K562 (cell line): ENCODE results near the gene EXT2. TPM values are rescaled to one million over a fixed set of nuclear protein-coding genes. Genes with fewer than 3 reads are reported as not detected.

Experiments used
- polyA plus RNA-seq, 8 experiments: library from polyadenylated mRNA; depleted of rRNA in 4 of 8; stranded (reverse) in 5 of 8; unstranded in 3 of 8; fragments of >200 nt; fragmentation: Nextera tagmentation in 2 of 8; fragmentation: Illumina TruSeq in 1 of 8; extraction: Ambion mirVana in 2 of 8; extraction: Trizol in 1 of 8; gene quantifications; 2 replicates each; pipeline versions ENCODE4 v1.2.1 to v1.2.3, GENCODE V29; 2011 to 2014; ENCODE audit warnings: inconsistent platforms in 1 of 8, missing spikeins in 1 of 8
- total RNA-seq, 7 experiments: library from RNA; depleted of rRNA in 6 of 7; stranded (reverse); fragments of >200 nt in 6 of 7; fragmentation: Illumina TruSeq in 2 of 7; extraction: Trizol in 2 of 7; gene quantifications; 2 replicates each; pipeline versions ENCODE4 v1.2.1 to v1.2.3, GENCODE V29; 2011 to 2021; ENCODE audit warnings: low replicate concordance in 1 of 7
- TF ChIP-seq, protein P1 (sequence below): fragments of 200-600 bp; sonication (generic); IDR thresholded peaks from one replicate; pipeline ENCODE4 v1.6.1; 2012; ENCODE audit warnings: mild to moderate bottlenecking, low read depth, low read length, inconsistent platforms

The EXT2 gene
- total and polyA plus RNA-seq, 9 of the 15 experiments (the other 6 are each of a cell fraction or from before 2014, with no cell fraction given): 7.5 to 52.1 (median 38.1) TPM

DNA sequence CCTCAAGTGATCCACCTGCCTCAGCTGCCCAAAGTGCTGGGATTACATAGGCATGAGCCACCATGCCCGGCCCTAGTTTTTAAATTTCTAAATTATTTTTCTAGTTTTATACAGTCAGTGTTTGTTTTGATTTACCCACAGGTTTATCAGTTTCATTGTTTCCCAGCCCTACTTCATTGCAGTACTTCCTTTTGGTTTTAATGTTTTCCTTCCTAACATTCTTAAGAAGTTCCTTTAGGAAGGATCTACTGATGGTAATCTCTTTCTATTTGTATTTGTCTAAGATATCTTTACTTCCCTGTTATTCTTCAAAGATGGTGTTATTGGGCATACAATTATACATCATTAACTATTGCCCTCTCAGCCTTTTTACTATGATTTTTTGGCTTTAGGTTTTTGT lies 4.9 kb upstream of the EXT2 start (continued):
- TF ChIP-seq, protein P1, sequence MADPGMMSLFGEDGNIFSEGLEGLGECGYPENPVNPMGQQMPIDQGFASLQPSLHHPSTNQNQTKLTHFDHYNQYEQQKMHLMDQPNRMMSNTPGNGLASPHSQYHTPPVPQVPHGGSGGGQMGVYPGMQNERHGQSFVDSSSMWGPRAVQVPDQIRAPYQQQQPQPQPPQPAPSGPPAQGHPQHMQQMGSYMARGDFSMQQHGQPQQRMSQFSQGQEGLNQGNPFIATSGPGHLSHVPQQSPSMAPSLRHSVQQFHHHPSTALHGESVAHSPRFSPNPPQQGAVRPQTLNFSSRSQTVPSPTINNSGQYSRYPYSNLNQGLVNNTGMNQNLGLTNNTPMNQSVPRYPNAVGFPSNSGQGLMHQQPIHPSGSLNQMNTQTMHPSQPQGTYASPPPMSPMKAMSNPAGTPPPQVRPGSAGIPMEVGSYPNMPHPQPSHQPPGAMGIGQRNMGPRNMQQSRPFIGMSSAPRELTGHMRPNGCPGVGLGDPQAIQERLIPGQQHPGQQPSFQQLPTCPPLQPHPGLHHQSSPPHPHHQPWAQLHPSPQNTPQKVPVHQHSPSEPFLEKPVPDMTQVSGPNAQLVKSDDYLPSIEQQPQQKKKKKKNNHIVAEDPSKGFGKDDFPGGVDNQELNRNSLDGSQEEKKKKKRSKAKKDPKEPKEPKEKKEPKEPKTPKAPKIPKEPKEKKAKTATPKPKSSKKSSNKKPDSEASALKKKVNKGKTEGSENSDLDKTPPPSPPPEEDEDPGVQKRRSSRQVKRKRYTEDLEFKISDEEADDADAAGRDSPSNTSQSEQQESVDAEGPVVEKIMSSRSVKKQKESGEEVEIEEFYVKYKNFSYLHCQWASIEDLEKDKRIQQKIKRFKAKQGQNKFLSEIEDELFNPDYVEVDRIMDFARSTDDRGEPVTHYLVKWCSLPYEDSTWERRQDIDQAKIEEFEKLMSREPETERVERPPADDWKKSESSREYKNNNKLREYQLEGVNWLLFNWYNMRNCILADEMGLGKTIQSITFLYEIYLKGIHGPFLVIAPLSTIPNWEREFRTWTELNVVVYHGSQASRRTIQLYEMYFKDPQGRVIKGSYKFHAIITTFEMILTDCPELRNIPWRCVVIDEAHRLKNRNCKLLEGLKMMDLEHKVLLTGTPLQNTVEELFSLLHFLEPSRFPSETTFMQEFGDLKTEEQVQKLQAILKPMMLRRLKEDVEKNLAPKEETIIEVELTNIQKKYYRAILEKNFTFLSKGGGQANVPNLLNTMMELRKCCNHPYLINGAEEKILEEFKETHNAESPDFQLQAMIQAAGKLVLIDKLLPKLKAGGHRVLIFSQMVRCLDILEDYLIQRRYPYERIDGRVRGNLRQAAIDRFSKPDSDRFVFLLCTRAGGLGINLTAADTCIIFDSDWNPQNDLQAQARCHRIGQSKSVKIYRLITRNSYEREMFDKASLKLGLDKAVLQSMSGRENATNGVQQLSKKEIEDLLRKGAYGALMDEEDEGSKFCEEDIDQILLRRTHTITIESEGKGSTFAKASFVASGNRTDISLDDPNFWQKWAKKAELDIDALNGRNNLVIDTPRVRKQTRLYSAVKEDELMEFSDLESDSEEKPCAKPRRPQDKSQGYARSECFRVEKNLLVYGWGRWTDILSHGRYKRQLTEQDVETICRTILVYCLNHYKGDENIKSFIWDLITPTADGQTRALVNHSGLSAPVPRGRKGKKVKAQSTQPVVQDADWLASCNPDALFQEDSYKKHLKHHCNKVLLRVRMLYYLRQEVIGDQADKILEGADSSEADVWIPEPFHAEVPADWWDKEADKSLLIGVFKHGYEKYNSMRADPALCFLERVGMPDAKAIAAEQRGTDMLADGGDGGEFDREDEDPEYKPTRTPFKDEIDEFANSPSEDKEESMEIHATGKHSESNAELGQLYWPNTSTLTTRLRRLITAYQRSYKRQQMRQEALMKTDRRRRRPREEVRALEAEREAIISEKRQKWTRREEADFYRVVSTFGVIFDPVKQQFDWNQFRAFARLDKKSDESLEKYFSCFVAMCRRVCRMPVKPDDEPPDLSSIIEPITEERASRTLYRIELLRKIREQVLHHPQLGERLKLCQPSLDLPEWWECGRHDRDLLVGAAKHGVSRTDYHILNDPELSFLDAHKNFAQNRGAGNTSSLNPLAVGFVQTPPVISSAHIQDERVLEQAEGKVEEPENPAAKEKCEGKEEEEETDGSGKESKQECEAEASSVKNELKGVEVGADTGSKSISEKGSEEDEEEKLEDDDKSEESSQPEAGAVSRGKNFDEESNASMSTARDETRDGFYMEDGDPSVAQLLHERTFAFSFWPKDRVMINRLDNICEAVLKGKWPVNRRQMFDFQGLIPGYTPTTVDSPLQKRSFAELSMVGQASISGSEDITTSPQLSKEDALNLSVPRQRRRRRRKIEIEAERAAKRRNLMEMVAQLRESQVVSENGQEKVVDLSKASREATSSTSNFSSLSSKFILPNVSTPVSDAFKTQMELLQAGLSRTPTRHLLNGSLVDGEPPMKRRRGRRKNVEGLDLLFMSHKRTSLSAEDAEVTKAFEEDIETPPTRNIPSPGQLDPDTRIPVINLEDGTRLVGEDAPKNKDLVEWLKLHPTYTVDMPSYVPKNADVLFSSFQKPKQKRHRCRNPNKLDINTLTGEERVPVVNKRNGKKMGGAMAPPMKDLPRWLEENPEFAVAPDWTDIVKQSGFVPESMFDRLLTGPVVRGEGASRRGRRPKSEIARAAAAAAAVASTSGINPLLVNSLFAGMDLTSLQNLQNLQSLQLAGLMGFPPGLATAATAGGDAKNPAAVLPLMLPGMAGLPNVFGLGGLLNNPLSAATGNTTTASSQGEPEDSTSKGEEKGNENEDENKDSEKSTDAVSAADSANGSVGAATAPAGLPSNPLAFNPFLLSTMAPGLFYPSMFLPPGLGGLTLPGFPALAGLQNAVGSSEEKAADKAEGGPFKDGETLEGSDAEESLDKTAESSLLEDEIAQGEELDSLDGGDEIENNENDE: no peak
